Activated CD4-positive, alpha-beta T cell treated with anti-CD3 and anti-CD28 coated beads, Interleukin-2, amount 50 U/mL, for 48 hours (primary cell): ENCODE data around the gene RIMKLA.

ENCODE experiments used
- DNase-seq, 2 experiments: peaks; one replicate each; pipeline ENCODE4 v3.0.0-alpha.2; 2020

The RIMKLA gene

GRCh38 chr1:42380586-42381279 lies at the start of gene RIMKLA:
Gene RIMKLA (plus strand): TSS chr1:42380792. CDS start chr1:42380935, 143 bp downstream.
- DNase-seq, result peak; percentile 58 to 67

GRCh38 chr1:42332877-42333276 lies 47.7 kb upstream of the RIMKLA start:
- no peak for DNase-seq

GRCh38 chr1:42333662-42334239 lies 46.8 kb upstream of the RIMKLA start:
- no peak for DNase-seq

GRCh38 chr1:42334240-42335049 lies 46.1 kb upstream of the RIMKLA start:
- peak; percentile 42 to 51 for DNase-seq

GRCh38 chr1:42335050-42335808 lies 45.4 kb upstream of the RIMKLA start, which contains the start of gene FOXJ3:
Gene FOXJ3 (minus strand): TSS chr1:42335235. CDS start chr1:42311093, 24,142 bp downstream.
- peak; percentile 94 for DNase-seq

- DNase-seq, result no peak
Measured at GRCh38 chr1:42335809-42336518, 44.6 kb upstream of the RIMKLA start.

GRCh38 chr1:42336978-42337377 lies 43.6 kb upstream of the RIMKLA start:
- no peak for DNase-seq

GRCh38 chr1:42340093-42340492 lies 40.5 kb upstream of the RIMKLA start:
- no peak for DNase-seq

GRCh38 chr1:42340901-42341300 lies 39.7 kb upstream of the RIMKLA start:
- no peak for DNase-seq

- DNase-seq, result no peak
Measured at GRCh38 chr1:42343049-42343448, 37.5 kb upstream of the RIMKLA start.

- DNase-seq, result no peak
Measured at GRCh38 chr1:42348498-42348897, 32.1 kb upstream of the RIMKLA start.

- no peak for DNase-seq
Measured at GRCh38 chr1:42350086-42350485, 30.5 kb upstream of the RIMKLA start.

- no peak for DNase-seq
Measured at GRCh38 chr1:42358791-42359190, 21.8 kb upstream of the RIMKLA start.

GRCh38 chr1:42359466-42359865 lies 21.1 kb upstream of the RIMKLA start:
- no peak for DNase-seq

- no peak for DNase-seq
Measured at GRCh38 chr1:42364089-42364488, 16.5 kb upstream of the RIMKLA start.

GRCh38 chr1:42364542-42364941 lies 16.1 kb upstream of the RIMKLA start:
- DNase-seq, result no peak

- DNase-seq, result no peak
Measured at GRCh38 chr1:42365118-42365517, 15.5 kb upstream of the RIMKLA start.

- no peak for DNase-seq
Measured at GRCh38 chr1:42368096-42368795, 12.3 kb upstream of the RIMKLA start.

GRCh38 chr1:42369471-42369870 lies 11.1 kb upstream of the RIMKLA start:
- no peak for DNase-seq

- no peak for DNase-seq
Measured at GRCh38 chr1:42370876-42371549, 9.6 kb upstream of the RIMKLA start.

GRCh38 chr1:42372796-42373195 lies 7.8 kb upstream of the RIMKLA start:
- no peak for DNase-seq
